ENCODE data around the gene FLRT3.

- no peak for TF ChIP-seq CTCF (IDR thresholded peaks at IDR 0.05; ENCODE audit: insufficient read depth, low read length)
- no peak for TF ChIP-seq POLR2AphosphoS5 (IDR thresholded peaks at IDR 0.05; ENCODE audit: low read depth)
- TF ChIP-seq REST (IDR thresholded peaks at IDR 0.05; ENCODE audit: insufficient replicate concordance, low read depth), result no peak
These were observed 45.9 kb upstream of the FLRT3 start for GRCh38 chr20:14383335-14383734.

Measured in HL-60 (cell line).